ENCODE measurements around the gene ELOVL5.

Gene ELOVL5

GRCh38 chr6:53244399-53244931, 104.3 kb downstream of the ELOVL5 start:
- TF ChIP-seq EZH2phosphoT487 (IDR thresholded peaks at IDR 0.05; ENCODE audit: low read depth), result no peak
- 0 out of 2 replicates have a peak, but pooled peaks have one; percentile 16 for TF ChIP-seq CTCF (IDR thresholded peaks at IDR 0.05; ENCODE audit: low read depth, low read length)
- peak overlapping the region; percentile 54 for H3K4me3 ChIP-seq (ENCODE audit: low read length)
- H3K9ac ChIP-seq (ENCODE audit: low read length), result peak overlapping the region; percentile 58
- H3K9me3 ChIP-seq (ENCODE audit: insufficient read depth, low read length), result peaks cover 10% of the 10 kb centered on the region; the same call in 1 of the 2 replicates
- H3K27me3 ChIP-seq (ENCODE audit: low read depth, low read length), result peaks cover 46% of the 10 kb centered on the region
- peaks cover 12% of the 10 kb centered on the region for H3K36me3 ChIP-seq (replicated peaks; ENCODE audit: low read depth, low read length)
- H3K4me1 ChIP-seq (ENCODE audit: low read length), result peaks cover 65% of the 10 kb centered on the region
- H4K20me1 ChIP-seq (ENCODE audit: insufficient read depth, low read length), result peaks cover 9% of the 10 kb centered on the region; the same call in 1 of the 2 replicates
- peak overlapping the region; percentile 84 for H3K4me2 ChIP-seq (ENCODE audit: low read length)
- no peaks in the 10 kb centered on the region for H3K79me2 ChIP-seq (ENCODE audit: low read length)
- H3K27ac ChIP-seq (ENCODE audit: low read length), result peak overlapping the region; percentile 94
- no peak overlapping the region for H2AFZ ChIP-seq (ENCODE audit: low read depth, low read length)

GRCh38 chr6:53241938-53242337, 106.8 kb downstream of the ELOVL5 start:
- H3K36me3 ChIP-seq (replicated peaks; ENCODE audit: low read depth, low read length), result peaks cover 12% of the 10 kb centered on the region
- H3K27ac ChIP-seq (ENCODE audit: low read length), result no peak overlapping the region
- peaks cover 10% of the 10 kb centered on the region; the same call in 1 of the 2 replicates for H3K9me3 ChIP-seq (ENCODE audit: insufficient read depth, low read length)
- no peak overlapping the region for H2AFZ ChIP-seq (ENCODE audit: low read depth, low read length)
- no peaks in the 10 kb centered on the region for H3K79me2 ChIP-seq (ENCODE audit: low read length)
- H3K9ac ChIP-seq (ENCODE audit: low read length), result no peak overlapping the region
- H3K4me3 ChIP-seq (ENCODE audit: low read length), result no peak overlapping the region
- H3K27me3 ChIP-seq (ENCODE audit: low read depth, low read length), result peaks cover 27% of the 10 kb centered on the region
- H3K4me1 ChIP-seq (ENCODE audit: low read length), result peaks cover 78% of the 10 kb centered on the region
- TF ChIP-seq EZH2phosphoT487 (IDR thresholded peaks at IDR 0.05; ENCODE audit: low read depth), result no peak
- no peak for TF ChIP-seq CTCF (IDR thresholded peaks at IDR 0.05; ENCODE audit: low read depth, low read length)
- no peak overlapping the region for H3K4me2 ChIP-seq (ENCODE audit: low read length)
- H4K20me1 ChIP-seq (ENCODE audit: insufficient read depth, low read length), result peaks cover 3% of the 10 kb centered on the region; the same call in 1 of the 2 replicates

- Histone ChIP-seq H3K27ac (ENCODE audit: low read length) (peak overlapping the region; percentile 77), H4K20me1 (ENCODE audit: insufficient read depth, low read length) (no peaks in the 10 kb centered on the region), H3K9me3 (ENCODE audit: insufficient read depth, low read length) (peaks cover 10% of the 10 kb centered on the region; the same call in 1 of the 2 replicates), H3K4me2 (ENCODE audit: low read length) (peak overlapping the region; percentile 18), H3K36me3 (replicated peaks; ENCODE audit: low read depth, low read length) (peaks cover 12% of the 10 kb centered on the region), H3K4me1 (ENCODE audit: low read length) (peaks cover 79% of the 10 kb centered on the region), H2AFZ (ENCODE audit: low read depth, low read length) (no peak overlapping the region), H3K79me2 (ENCODE audit: low read length) (no peaks in the 10 kb centered on the region), H3K27me3 (ENCODE audit: low read depth, low read length) (peaks cover 16% of the 10 kb centered on the region), H3K4me3 (ENCODE audit: low read length) (no peak overlapping the region), H3K9ac (ENCODE audit: low read length) (no peak overlapping the region)
- TF ChIP-seq EZH2phosphoT487 (IDR thresholded peaks at IDR 0.05; ENCODE audit: low read depth), result no peak
- no peak for TF ChIP-seq CTCF (IDR thresholded peaks at IDR 0.05; ENCODE audit: low read depth, low read length)
Measured at GRCh38 chr6:53240761-53241160, 108.0 kb downstream of the ELOVL5 start.

- no peak overlapping the region; the same call in 1 of the 2 replicates for H3K9ac ChIP-seq (ENCODE audit: low read length)
- peak overlapping the region; percentile 77 for H3K27ac ChIP-seq (ENCODE audit: low read length)
- peak overlapping the region; percentile 11 for H3K4me3 ChIP-seq (ENCODE audit: low read length)
- peaks cover 10% of the 10 kb centered on the region; the same call in 1 of the 2 replicates for H3K9me3 ChIP-seq (ENCODE audit: insufficient read depth, low read length)
- H3K79me2 ChIP-seq (ENCODE audit: low read length), result no peaks in the 10 kb centered on the region
- no peak overlapping the region for H2AFZ ChIP-seq (ENCODE audit: low read depth, low read length)
- H4K20me1 ChIP-seq (ENCODE audit: insufficient read depth, low read length), result no peaks in the 10 kb centered on the region
- peaks cover 12% of the 10 kb centered on the region for H3K36me3 ChIP-seq (replicated peaks; ENCODE audit: low read depth, low read length)
- H3K4me1 ChIP-seq (ENCODE audit: low read length), result peaks cover 79% of the 10 kb centered on the region
- no peak for TF ChIP-seq EZH2phosphoT487 (IDR thresholded peaks at IDR 0.05; ENCODE audit: low read depth)
- TF ChIP-seq CTCF (IDR thresholded peaks at IDR 0.05; ENCODE audit: low read depth, low read length), result no peak
- peaks cover 13% of the 10 kb centered on the region for H3K27me3 ChIP-seq (ENCODE audit: low read depth, low read length)
- peak overlapping the region; percentile 47 for H3K4me2 ChIP-seq (ENCODE audit: low read length)
Measured at GRCh38 chr6:53240139-53240538, 108.6 kb downstream of the ELOVL5 start.

All from OCI-LY3 (cell line).